IPS-20b (cell line): Measurements from ENCODE around the gene PODNL1.

Source experiments
- H3K27ac ChIP-seq: one replicate; pipeline ENCODE4 v1.5.1; 2013; ENCODE audit warnings: low read length
- H3K27me3 ChIP-seq: 2 replicates; pipeline ENCODE4 v1.6.1; 2013; ENCODE audit warnings: mild to moderate bottlenecking, low read length, inconsistent platforms; ENCODE audit not compliant: insufficient read depth
- H3K36me3 ChIP-seq: 2 replicates; pipeline ENCODE4 v1.6.1; 2013; ENCODE audit warnings: low read depth, mild to moderate bottlenecking, inconsistent platforms, low read length, moderate library complexity; ENCODE audit not compliant: insufficient read depth
- H3K4me1 ChIP-seq: 2 replicates; pipeline ENCODE4 v1.6.1; 2013; ENCODE audit warnings: mild to moderate bottlenecking, control low read depth, inconsistent platforms, low read length, moderate library complexity; ENCODE audit not compliant: insufficient read depth
- H3K4me3 ChIP-seq: 2 replicates; pipeline ENCODE4 v1.5.1; 2013; ENCODE audit warnings: mild to moderate bottlenecking, low read length, inconsistent platforms
- H3K9ac ChIP-seq: 2 replicates; pipeline ENCODE4 v1.6.1; 2013; ENCODE audit warnings: low read depth, mild to moderate bottlenecking, inconsistent platforms, low read length, moderate library complexity
- H3K9me3 ChIP-seq: 2 replicates; pipeline ENCODE4 v1.6.1; 2013; ENCODE audit warnings: mild to moderate bottlenecking, low read depth, low read length, inconsistent platforms; ENCODE audit not compliant: insufficient read depth

PODNL1 gene

DNA sequence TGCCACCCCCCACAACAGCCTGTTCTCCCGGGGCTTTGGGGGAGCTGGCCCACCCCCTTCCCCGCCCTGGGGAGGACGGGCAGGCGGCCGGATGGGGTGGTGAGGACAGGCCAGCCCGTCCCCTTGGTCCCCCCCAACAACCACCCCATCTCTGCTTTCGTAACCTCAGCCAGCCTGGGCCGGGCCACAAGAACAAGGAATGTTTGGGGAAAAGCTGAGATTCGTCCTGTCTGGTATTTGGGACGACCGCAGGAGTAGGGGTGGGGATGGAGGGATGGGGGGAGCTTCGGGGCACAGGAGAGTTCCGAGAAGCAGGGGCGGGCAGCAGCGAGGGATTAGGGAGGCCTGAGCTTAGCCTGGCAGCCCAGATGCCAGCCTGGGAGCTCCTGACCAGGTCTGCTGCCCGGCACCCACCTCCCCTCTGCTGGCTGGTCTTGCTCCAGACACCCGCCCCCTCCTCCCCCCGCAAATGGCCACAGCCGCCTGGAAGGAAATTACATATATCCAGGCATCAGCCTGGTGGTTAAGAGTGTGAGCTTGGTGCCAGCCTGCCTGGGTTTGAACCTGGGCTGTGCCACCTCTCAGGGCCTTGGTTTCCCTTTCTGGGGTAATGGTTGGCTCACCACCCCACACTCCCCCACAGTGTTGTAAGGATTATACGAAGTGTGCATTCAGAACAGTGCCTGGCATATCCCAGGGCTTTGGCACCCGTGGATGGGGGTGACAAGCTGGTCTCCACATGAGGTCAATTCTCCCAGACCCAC, at the start of gene PODNL1:
Gene PODNL1 (minus strand): TSS at position 117 of the 764 bp plus-strand sequence. CDS start 236 bp downstream, outside the sequence.
- H3K4me1 ChIP-seq: peaks cover 3% of the 10 kb centered on the region; the same call in 1 of the 2 replicates
- no peak within 1 kb of the TSS for H3K27ac ChIP-seq
- no peaks in the 10 kb centered on the region for H3K36me3 ChIP-seq
- H3K9ac ChIP-seq: no peak within 1 kb of the TSS
- peak within 1 kb of the TSS; percentile 47; the same call in 1 of the 2 replicates for H3K4me3 ChIP-seq
- H3K27me3 ChIP-seq: peaks cover 5% of the 10 kb centered on the region; the same call in 1 of the 2 replicates
- no peaks in the 10 kb centered on the region for H3K9me3 ChIP-seq

GRCh38 chr19:13987101-13987890, 49.1 kb upstream of the PODNL1 start:
- H3K27me3 ChIP-seq: no peaks in the 10 kb centered on the region
- no peaks in the 10 kb centered on the region for H3K9me3 ChIP-seq
- H3K9ac ChIP-seq: peak overlapping the region; percentile 67; the same call in 1 of the 2 replicates
- H3K36me3 ChIP-seq: peaks cover 3% of the 10 kb centered on the region; the same call in 1 of the 2 replicates
- H3K4me1 ChIP-seq: peaks cover 24% of the 10 kb centered on the region
- H3K27ac ChIP-seq: no peak overlapping the region
- no peak overlapping the region; the same call in 1 of the 2 replicates for H3K4me3 ChIP-seq

- H3K4me3 ChIP-seq: peak overlapping the region; percentile 34; the same call in 1 of the 2 replicates
Measured at GRCh38 chr19:13986348-13986904, 48.2 kb upstream of the PODNL1 start.

GRCh38 chr19:13985771-13986347, 47.6 kb upstream of the PODNL1 start:
- no peaks in the 10 kb centered on the region for H3K9me3 ChIP-seq
- peaks cover 24% of the 10 kb centered on the region for H3K4me1 ChIP-seq
- H3K27me3 ChIP-seq: no peaks in the 10 kb centered on the region
- H3K36me3 ChIP-seq: no peaks in the 10 kb centered on the region; the same call in 1 of the 2 replicates
- H3K27ac ChIP-seq: peak overlapping the region; percentile 72
- peak overlapping the region; percentile 67 for H3K9ac ChIP-seq
- peak overlapping the region; percentile 34; the same call in 1 of the 2 replicates for H3K4me3 ChIP-seq

More at GRCh38 chr19:13986348-13986904, 48.2 kb upstream of the PODNL1 start:
- Histone ChIP-seq H3K9me3 (no peaks in the 10 kb centered on the region), H3K9ac (peak overlapping the region; percentile 67), H3K27ac (peak overlapping the region; percentile 72), H3K27me3 (no peaks in the 10 kb centered on the region), H3K4me1 (peaks cover 24% of the 10 kb centered on the region), H3K36me3 (no peaks in the 10 kb centered on the region; the same call in 1 of the 2 replicates)

GRCh38 chr19:13984875-13985741, 46.9 kb upstream of the PODNL1 start:
- Histone ChIP-seq H3K9ac (peak overlapping the region; percentile 67; the same call in 1 of the 2 replicates), H3K9me3 (no peaks in the 10 kb centered on the region), H3K36me3 (no peaks in the 10 kb centered on the region; the same call in 1 of the 2 replicates), H3K4me1 (peaks cover 24% of the 10 kb centered on the region), H3K27ac (peak overlapping the region; percentile 72), H3K4me3 (no peak overlapping the region), H3K27me3 (no peaks in the 10 kb centered on the region)

- no peaks in the 10 kb centered on the region for H3K27me3 ChIP-seq
- no peak overlapping the region for H3K9ac ChIP-seq
- peaks cover 28% of the 10 kb centered on the region for H3K4me1 ChIP-seq
Measured at GRCh38 chr19:13984186-13984585, 46.0 kb upstream of the PODNL1 start.

DNA sequence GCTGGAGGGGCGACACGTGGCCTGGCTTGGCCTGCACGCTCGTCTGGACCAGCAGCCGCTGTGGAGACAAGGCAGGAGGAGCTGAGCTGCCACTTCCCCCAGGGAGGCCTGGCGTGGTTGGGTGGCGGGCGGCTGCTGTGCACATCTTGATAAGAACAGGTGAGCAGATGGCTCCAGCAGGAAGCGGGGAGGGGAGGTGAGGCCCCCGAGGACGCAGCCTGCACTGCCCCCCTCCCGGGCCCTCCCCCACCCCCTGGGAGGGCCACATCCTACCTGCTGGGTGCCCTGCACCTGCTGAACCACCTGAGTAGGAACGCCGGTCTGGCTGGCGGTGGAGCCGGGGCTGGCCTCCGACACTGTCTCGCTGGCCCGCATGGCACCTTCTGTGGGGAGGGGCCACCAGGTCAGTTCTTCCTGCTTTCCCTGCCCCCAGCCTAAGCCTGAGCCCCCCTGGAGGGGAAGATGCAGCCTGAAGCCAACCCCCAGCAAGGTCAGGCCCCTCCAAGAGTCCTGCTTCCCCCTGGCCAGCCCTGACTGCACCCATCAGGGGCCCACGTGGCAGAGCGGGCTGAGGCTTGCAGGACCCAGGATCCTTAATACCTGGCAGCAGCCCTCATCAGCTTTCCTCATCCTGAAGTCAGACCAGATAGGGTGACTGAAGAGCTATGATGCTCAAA, 45.1 kb upstream of the PODNL1 start:
- Histone ChIP-seq H3K27ac (no peak overlapping the region), H3K4me1 (peaks cover 28% of the 10 kb centered on the region), H3K36me3 (no peaks in the 10 kb centered on the region; the same call in 1 of the 2 replicates), H3K27me3 (no peaks in the 10 kb centered on the region), H3K4me3 (no peak overlapping the region), H3K9me3 (no peaks in the 10 kb centered on the region), H3K9ac (no peak overlapping the region)

More at GRCh38 chr19:13984186-13984585, 46.0 kb upstream of the PODNL1 start:
- no peak overlapping the region for H3K4me3 ChIP-seq
- H3K27ac ChIP-seq: no peak overlapping the region
- no peaks in the 10 kb centered on the region; the same call in 1 of the 2 replicates for H3K36me3 ChIP-seq
- no peaks in the 10 kb centered on the region for H3K9me3 ChIP-seq

GRCh38 chr19:13982773-13983172, 44.6 kb upstream of the PODNL1 start:
- no peaks in the 10 kb centered on the region for H3K9me3 ChIP-seq
- no peak overlapping the region for H3K4me3 ChIP-seq
- H3K27ac ChIP-seq: no peak overlapping the region
- H3K9ac ChIP-seq: no peak overlapping the region
- no peaks in the 10 kb centered on the region for H3K36me3 ChIP-seq
- H3K4me1 ChIP-seq: peaks cover 32% of the 10 kb centered on the region
- H3K27me3 ChIP-seq: no peaks in the 10 kb centered on the region

GRCh38 chr19:13981988-13982501, 43.8 kb upstream of the PODNL1 start:
- peaks cover 25% of the 10 kb centered on the region for H3K4me1 ChIP-seq
- no peaks in the 10 kb centered on the region for H3K36me3 ChIP-seq
- no peak overlapping the region for H3K9ac ChIP-seq
- H3K27me3 ChIP-seq: no peaks in the 10 kb centered on the region
- H3K27ac ChIP-seq: no peak overlapping the region
- H3K4me3 ChIP-seq: no peak overlapping the region
- H3K9me3 ChIP-seq: no peaks in the 10 kb centered on the region

DNA sequence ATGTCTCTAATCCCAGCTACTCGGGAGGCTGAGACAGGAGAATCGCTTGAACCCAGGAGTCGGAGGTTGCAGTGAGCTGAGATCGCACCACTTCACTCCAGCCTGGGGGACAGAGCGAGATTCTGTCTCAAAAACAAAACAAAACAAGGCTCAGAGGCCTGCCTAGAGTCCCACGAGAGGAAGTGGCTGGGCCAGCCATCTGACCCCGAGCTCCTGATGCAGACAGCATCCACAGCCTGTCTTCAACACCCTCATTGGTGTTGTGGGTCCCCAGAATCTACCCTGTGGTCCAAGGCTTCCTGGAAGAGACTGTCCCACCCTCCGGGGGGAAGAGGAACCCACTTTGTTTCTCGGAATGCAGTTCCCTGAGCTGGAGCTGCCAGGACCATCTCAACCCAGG, 43.2 kb upstream of the PODNL1 start:
- Histone ChIP-seq H3K4me1 (peaks cover 20% of the 10 kb centered on the region), H3K36me3 (no peaks in the 10 kb centered on the region), H3K27ac (no peak overlapping the region), H3K9me3 (no peaks in the 10 kb centered on the region), H3K4me3 (no peak overlapping the region), H3K9ac (no peak overlapping the region), H3K27me3 (no peaks in the 10 kb centered on the region)
